Kidney tubule cell (primary cell): Measurements from ENCODE around the gene ISLR.
"Not testable (repeated sequence)": the region's sequence is repeated elsewhere in the genome, so short reads cannot be mapped to it uniquely, and the experiment has no call there.

Experiments
- DNase-seq: peaks from one replicate; pipeline ENCODE4 v3.0.0-alpha.2; 2018; ENCODE audit warnings: low spot score

ISLR gene

DNA sequence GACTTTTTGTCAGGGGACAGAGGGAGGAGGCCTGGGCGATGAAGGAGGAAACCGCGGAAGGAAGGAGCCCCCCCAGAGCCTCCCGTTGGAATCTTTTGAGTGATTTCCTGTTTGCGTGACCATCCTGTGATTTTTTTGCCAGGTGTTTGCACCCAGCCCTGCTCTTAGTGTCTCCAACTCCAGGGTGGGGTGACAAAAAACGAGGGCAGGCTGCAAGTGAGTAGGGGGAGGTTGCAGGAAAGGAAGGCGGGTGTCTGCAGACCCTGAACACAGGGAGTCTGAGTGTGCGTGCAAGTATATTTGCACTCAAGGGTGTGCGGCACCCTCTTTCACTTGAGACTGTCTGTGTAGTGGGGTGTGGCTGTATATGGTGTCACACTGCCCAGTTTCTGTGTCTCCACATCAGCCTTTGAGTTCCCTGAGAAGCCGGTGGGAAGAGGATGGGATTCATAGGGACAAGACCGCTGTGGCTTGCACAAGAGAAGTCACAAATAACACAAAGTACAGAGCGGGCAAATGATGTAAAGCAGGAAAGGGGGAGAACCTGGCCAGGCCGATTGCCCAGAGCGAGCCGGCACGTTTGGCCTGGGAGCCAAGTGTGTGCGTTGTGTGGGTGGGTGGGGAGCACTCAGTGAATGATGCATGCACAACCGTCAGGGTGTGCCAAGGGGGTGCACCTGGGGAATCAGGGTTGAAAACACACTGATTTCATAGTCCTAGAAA, 36.5 kb upstream of the ISLR start:
- DNase-seq: no peak

DNA sequence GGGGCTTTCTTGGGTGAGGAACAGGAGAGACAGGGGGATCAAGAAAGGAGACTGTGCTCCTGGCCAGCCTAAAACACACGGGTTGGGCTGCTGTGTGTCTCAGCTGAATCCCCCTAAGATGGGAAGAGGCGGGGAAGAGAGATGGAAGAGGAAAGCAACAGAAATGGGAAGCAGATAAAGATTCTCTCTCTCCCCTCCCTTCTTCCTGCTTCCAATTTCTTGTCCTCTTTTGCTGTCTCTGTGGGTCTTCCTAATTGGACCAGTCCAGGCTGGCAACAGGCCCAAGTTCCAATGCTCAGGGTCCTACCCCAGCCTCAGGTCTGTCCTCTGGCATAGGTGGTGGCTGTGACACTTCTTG, 36.0 kb upstream of the ISLR start:
- no peak for DNase-seq

DNA sequence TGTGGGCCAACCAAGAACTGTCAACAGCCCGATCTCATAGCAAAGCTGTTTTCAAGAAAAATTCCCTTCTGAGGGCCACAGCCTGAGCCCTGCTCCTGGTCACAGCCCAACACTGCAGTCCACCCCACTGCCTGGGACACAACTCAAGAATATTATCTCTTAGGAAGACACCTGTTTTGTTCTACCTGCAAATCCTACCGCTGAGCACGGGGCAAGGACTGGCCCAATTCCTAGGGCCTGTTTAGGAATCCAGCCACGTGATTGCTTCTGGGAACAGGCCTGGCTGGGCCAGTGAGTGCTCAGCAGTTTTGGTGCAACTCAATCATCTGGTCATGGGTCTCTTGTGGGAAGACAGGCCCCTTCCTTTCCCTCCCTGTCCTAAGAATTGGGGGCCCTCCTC, 34.9 kb upstream of the ISLR start:
- no peak for DNase-seq

DNA sequence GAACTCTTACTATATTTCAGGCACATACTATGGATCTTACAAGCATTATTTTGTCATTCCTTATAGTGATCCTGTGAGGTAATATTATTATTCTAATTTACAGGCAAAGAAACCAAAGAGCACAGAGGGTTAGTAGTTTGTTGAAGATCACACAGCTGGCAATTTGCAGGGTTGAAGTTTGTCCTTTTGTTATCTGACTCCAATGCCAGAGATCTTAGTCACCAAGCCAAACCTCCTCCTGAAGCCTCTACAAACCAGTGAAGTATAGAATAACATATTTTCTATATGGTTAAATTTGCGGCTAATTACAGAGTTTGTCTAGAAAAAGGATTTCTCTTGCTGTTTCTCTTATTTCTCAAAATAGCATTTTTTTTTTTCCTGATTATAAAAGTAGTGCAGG, 31.9 kb upstream of the ISLR start:
- DNase-seq: no peak

DNA sequence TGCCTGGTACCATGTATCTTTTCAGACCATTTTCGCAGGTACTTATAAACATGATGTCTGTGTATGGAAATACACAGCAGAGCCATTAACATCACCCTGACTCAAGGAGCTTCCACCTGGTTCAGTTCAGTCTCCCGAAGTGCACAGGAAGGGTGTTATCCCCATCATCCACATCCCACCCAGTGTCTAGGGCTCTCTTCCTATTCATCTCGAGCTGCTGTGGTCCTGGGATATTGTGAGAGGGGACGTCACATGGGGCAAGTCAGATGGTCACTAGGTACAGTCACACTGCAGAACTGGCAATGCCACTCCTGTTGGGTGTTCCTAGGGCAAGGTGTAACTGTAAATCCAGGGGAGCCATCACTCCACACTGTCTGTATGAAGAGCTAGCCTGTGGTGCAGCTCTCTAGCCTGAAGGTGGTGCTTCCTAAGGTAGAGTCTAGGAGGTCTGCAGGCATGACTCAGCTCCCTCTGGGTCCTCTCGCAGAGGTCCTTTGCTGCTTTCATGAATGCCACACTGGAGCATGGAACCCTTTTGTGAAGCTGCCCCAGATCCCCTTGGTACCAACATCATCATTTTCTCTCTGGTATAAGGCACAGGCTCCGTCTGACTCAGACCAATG, 29.2 kb upstream of the ISLR start:
- DNase-seq: no peak

DNA sequence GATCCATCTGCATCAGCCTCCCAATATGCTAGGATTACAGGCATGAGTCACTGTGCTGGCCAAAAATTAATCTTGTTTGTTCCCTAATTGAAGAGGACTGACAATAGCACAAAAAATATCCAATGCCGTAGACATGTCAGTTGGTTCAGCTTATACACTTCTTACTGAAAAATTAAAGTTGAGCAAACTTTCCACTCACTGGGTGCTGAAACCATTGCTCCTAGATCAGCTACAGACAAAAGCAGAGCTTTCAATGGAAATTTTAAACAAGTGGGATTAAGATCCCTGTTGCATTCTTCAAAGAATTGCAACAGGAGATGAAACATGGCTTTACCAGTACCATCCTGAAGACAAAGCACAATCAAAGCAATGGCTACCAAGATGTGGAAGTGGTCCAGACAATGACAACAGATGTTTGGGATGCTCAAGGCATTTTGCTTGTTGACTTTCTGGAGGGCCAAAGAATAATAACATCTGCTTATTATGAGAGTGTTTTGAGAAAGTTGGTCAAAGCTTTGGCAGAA, 27.2 kb upstream of the ISLR start:
- DNase-seq: no peak

DNA sequence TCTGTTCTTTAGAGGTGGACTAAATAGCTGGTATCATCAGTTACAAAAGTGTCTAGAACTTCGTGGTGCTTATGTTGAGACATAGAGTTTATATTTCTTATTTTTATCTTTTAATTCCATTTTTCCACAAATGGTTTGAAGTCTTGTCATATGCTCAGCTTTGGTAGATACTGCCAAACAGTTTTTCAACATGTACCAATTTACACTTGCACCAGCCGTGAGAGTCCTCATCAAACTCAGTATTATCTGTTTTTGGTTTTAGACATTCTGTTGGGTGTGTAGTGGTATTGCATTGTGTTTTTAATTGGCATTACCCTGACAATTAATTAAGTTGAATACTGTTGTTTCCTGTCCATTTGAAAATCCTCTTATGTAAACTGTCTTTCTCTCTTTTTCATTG, 26.5 kb upstream of the ISLR start:
- no peak for DNase-seq

DNA sequence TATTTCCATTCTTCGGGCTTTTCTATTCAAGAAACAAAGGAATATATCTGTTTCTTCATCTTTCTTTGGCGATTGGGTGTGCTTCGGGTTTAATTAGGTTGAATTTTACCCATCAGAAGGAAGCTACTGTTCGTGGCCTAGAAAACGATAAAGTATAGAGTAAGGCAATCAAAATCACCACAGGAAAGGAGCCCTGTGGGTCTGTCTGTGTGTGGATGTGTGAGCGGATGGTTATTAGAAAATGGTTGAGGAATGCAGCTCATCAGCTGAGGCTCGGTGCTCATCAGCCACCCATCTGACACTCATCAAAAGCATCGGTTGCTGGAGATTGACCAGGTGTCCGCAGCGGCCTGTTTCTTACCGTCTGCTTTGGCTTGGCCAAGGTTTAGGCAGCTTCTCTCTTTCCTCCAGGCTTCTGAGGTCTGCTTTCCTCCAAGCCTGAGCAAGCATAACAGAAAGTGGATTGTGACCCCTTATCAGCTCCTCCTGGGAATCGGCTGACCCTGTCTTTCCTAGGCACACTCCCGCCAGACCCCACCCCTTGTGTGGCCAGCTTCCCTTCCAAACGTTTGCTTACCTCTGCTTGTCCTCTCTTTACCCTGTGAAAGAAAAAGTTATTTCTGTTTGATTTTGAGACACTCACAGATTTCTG, 17.6 kb upstream of the ISLR start:
- DNase-seq: no peak

DNA sequence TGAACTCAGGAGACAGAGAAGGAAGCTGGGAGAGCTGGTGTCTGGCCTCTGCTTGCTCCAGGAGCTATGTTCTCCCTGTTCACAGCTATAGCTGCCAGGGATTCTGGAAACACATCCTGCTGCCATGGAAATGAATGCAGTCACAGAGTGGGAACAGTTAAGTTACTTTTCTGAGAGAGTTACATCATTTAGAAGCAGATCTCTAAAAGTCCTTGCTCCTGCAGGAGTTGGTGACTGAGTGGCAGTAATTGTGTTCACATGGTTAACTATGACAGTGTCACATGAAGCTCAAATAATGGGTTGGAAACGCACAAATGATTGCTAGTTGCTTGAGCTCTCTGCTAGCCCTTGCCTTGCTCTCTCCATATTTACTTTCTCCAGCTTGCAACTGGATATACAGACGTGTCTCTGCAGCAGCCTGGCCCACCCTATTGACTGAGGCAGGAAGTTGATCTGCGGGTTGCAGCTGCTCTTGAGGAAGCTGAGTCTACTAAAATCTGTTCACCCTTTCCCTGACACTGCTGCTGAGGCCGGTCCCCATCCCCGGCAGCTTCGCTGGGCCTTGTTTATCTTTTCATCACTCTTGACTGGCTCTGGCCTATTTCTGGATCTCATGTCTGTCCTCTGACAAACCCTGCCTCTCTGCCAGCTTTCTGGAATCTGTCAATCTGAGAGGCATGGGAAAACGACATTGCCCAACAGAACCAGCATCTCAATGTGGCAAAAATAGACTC, 16.7 kb upstream of the ISLR start:
- no peak for DNase-seq

DNA sequence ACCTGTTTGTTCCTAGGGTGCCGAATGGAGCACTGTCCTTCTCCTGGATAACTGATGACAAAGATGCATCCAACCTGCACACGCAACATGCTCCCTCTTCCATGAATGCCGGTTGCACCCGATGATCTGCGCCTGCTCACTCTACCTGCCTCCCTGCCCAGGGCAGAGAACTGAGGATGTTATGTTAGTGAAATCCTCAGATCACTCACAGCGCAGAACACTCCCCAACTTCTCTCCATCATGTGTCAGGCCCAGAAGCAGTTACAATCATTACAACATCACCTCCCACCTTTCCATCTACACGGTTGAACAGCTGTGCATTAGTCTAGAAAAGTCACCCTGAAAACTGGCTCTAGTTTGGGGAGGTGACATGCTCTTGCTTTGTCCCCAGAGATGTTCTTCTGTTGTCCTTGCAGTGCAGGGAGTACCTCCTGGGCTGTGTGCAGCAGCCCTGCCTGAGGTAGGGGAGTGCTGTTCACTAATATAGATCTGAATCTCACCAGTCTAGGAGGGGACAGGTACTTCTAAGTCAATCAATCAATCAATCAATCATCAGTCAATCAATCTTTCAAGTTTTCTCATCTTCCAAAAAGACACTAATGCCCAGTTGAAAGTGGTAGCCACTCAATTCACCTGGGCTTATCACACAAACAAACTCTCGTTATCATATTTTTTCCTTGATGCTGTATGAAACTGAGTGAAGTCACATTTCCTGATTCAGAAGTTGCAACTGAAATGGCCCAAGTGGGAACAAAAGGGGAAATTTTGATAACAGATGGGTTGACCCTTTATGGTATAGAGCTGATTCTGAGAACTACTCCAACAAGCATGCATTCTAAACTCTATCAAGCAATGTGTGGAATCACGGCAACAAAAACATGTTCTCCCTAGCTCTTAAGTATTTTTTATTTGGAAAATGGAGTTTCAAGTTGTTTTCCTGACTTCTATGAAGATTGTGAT, 15.4 kb upstream of the ISLR start:
- DNase-seq: no peak

DNA sequence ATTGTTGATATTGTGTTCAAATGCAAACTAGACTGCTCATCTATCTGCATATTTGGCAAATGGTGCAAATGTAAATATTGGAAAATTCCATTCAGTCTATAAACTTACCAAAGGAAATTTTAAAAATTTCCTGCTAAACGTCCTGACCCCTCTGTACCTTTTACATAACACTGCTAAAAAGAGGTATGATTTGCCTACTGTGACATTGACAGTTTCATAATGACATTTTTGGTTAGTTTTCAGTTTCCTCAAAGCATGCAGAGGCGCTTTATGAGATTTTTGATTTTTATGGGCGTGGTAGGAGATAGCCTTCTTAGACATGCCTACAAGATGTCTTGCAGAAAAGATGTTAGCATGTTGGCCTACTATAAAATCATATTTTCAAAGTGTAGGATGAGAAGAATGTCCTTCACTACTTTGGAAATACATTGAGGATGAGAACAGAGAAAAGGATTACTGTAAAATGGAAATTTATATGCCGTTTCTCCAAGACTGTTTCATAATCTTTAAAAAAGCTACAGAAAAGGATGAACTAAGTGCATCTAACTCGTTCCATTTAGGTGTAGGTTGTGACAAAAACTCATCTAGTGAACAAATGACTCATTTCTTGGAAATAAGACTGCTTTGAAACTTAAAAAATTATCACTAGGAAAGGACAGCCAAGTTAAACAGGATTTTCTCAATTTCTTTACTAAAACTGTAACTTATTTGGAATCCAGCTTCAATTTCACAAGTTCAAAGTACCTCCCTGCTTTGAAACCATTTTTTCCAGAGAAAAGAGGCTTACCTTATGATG, 14.5 kb upstream of the ISLR start:
- no peak for DNase-seq

DNA sequence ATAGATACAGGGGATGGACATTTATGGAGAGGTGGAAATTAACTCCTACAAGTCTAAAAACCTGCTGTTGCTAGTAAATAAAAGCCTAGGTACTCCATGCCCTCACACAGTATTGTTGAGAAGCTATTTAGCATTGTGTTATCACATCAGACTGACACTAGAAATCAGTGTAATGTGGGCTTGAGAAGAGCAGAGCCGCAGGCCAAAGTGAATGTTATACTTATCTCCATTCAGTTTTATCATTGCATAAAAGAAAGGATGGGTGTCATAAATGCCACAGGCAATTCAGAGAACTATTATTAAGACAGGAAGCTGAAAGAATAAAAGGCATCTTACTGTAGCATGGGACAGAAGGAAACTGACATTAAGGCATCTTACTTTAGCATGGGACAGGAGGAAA, 13.7 kb upstream of the ISLR start:
- no peak for DNase-seq

DNA sequence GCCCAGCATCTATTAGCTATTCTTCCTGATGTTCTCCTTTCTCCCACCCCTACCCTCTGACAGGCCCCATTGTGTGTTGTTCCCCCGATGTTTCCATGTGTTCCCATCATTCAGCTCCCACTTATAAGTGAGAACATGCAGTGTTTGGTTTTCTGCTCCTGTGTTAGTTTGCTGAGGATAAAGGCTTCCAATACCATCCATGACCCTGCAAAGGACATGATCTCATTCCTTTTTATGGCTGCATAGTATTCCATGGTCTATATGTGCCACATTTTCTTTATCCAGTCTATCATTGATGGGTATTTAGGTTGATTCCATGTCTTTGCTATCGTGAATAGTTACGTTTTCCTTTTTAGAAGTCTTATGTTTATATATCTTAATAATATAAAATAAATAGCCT, 13.1 kb upstream of the ISLR start:
- DNase-seq: not testable (repeated sequence)

DNA sequence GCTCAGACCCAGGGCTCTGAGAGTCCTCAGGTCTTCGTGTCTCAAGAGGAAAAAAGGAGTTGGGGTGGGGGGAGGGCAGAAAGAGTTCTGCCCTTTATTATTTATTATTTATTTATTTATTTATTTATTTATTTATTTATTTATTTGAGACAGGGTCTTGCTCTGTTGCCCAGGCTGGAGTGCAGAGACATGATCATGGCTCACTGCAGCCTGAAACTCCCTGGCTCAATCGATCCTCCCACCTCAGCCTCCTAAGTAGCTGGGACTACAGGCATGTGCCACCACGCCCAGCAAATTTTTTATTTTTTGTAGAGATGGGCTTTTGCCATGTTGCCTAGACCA, 11.3 kb upstream of the ISLR start:
- DNase-seq: not testable (repeated sequence)

DNA sequence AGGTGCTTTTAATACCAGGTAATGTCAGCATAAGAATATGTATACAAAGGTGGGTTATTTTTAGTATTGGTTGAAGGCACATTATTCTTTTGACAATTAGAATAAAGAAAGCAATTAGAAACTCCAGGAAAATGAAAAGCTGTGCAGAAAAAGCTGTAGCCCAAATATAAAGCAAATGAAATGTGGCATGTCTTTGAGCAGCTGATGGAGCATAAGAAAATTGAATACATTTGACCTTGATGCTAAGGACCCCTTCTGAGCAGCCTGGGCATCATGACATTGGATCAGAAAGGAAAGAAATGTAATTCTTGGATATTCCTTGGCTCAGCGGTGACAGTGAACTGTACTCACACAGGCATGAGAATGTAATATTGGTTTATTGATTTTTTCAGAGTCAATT, 8.0 kb upstream of the ISLR start:
- DNase-seq: no peak

DNA sequence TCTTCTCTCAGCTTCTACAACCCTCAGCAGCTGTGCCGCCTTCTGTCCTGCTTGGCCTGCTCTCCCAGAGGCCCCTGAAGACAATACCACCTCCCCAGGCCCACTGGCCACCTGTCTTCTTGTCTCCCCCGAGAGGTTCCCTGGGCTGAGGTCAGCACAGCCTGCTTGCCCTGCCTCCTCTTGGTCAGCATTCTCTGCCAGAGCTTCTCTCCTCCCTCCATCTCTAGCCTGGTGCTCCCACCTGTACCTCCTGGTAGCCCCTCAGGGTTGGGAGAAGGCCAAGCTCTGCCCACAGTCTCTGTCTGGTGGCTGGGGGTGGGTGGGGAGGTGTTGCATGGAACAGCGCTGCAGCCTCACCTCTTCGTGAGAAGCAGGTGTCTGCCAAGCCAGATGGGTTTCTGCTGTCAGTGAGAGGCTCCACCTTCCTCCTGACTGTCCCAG, 5.6 kb upstream of the ISLR start:
- no peak for DNase-seq

DNA sequence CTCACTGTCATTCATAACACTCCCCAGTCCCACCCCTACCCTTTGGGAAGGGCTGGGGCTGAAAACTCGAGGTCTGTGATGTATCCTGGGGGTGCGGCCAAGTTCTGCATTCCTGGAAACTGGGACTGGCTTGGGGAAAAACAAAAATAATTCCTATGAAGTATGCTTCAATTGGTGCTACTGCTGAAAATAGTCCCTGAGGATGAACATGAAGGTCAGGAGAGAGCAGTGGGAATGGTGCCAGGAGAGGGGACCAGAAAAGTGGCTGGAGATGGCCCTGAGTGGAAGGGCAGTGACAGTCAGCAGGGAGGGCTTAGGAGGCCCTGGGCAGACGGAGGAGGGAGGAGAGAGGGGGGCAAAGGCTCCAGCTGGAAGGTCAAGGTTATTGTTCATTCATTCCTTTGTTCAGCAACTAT, 4.8 kb upstream of the ISLR start:
- no peak for DNase-seq

DNA sequence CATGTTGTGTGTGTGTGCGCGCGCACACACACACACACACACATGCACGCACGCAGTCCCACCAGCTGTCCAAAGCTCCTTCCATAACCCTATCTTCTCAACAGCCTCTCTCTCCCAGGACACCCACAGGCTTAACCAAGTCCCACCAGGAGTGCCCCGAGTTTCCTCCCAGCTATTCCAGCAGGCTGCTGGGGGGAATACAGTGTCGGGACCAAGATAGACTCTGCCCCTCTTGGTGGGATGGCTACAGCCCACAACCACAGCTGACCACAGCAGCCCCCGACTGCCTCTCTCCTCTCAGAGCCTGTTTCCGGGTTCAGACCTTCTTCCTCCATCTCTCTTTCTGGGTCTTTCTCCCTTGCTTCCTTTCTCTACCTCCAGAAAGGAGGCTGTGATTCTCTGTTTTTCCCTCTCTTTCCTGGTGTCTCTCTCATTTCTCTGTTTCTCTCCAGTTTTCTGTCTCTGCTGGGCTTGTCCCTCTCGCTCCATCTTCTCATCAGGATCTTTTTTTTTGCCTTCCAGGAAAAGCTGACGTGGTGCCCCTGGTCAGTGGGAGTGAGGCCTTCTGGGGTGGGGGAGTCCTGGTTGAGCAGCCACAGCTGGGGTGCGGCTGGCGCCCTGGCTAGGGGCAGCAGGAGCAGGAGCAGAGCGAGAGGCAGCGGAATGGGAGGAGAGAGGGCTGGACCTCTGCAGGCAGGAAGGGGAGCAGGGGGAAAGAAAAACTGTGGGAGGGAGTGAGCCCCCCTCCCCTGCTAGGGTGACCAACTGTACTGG, 3.3 kb upstream of the ISLR start:
- DNase-seq: no peak

DNA sequence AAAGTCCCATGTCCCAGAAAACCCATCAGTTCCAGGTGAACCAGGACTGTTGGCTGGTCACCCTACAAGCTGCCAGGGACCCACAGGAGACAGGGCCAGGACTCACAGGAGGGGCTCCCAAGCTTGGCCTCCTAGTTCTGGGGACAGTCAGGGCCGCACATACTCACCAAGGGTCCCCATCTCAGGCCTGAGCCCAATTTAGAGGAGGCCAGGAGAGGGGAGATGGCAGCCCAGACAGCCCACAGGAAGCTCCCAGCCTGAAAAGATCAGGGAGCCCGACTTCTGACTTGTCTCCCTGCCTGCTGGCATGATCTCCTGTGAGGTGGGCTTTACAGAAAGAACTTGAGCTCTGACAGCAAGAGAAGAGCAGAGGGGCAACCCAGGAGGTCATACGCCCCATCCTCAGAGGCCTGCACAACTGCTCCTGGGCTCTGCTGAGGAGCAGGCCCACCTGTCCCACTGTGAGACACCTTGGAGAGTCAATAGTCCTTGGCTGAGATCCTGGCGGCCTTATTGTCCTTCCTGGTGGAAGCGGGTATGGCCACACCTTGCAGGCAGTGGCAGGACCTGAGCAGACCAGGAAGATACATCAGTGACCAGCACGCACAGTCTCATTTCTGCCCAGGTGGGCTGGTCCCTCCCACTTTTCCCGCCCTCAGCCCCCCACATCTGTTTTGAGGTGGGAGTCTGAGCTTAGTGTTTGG, 2.5 kb upstream of the ISLR start:
- DNase-seq: no peak
